Transverse colon (tissue), 4 donors: ENCODE data around the gene HFM1. TPM values are rescaled to one million over a fixed set of nuclear protein-coding genes. Genes with fewer than 3 reads are reported as not detected.
A peak's percentile ranks its signal among the peaks of the same experiment; 100 is the strongest.

ENCODE experiments used
- DNase-seq: peaks from one replicate; pipeline ENCODE4 v3.0.0-alpha.2; 2019
- H3K27ac ChIP-seq, 4 donors: fragments of 200-600 bp; sonication (generic); 2 replicates each; pipeline ENCODE4 v1.5.1; 2016 to 2018; ENCODE audit warnings: inconsistent platforms in 4 of 4
- H3K27me3 ChIP-seq: fragments of 200-600 bp; sonication (generic); 2 replicates; pipeline ENCODE4 v1.5.1; 2017; ENCODE audit warnings: inconsistent platforms
- H3K36me3 ChIP-seq, 4 donors: fragments of 200-600 bp; sonication (generic); 2 replicates each; pipeline ENCODE4 v1.5.1; 2017 to 2019; ENCODE audit warnings: inconsistent platforms in 4 of 4
- H3K4me1 ChIP-seq, 4 donors: fragments of 200-600 bp; sonication (generic); 2 replicates each; pipeline ENCODE4 v1.5.1; 2017 to 2020; ENCODE audit warnings: inconsistent platforms in 4 of 4
- H3K4me3 ChIP-seq, 4 donors: fragments of 200-600 bp; sonication (generic); 1 replicate in 1 of 4; 2 replicates in 3 of 4; pipeline versions ENCODE4 v1.5.1 to v1.6.1; 2017 to 2019; ENCODE audit warnings: inconsistent platforms in 4 of 4
- H3K9me3 ChIP-seq, 2 donors: fragments of 200-600 bp; sonication (generic); 2 replicates each; pipeline ENCODE4 v1.5.1; 2017 to 2019; ENCODE audit warnings: inconsistent platforms in 2 of 2
- EP300 ChIP-seq: sonication (generic); formaldehyde crosslinking; IDR thresholded peaks from one replicate; pipeline ENCODE4 v1.6.1; 2017; ENCODE audit warnings: antibody characterized with exemption, low read depth
- POLR2A ChIP-seq: fragments of 450-650 bp; IDR thresholded peaks from one replicate; pipeline ENCODE4 v1.6.1; 2016; ENCODE audit warnings: antibody characterized with exemption, mild to moderate bottlenecking, moderate library complexity
- POLR2AphosphoS5 ChIP-seq, 3 donors: sonication (generic); formaldehyde crosslinking; IDR thresholded peaks; one replicate each; pipeline ENCODE4 v1.6.1; 2016; ENCODE audit warnings: antibody characterized with exemption in 3 of 3
- WGBS, 2 donors: methylation state at CpG; one replicate each; pipeline ENCODE4 v1.1.5; 2018; ENCODE audit warnings: low coverage in 1 of 2; 5-methylcytosine and 5-hydroxymethylcytosine counted together
- in situ Hi-C, 4 donors: fragments of 200-750 bp; cut with MboI; loops; one replicate each; pipeline versions ENCODE4 v1.15.0 to v1.15.1; 2017; ENCODE audit warnings: low sequenced_read_pairs in 3 of 4, low pct_ligation_motif_present in 1 of 4, low pct_unique_long_range_greater_than_20kb in 1 of 4
- intact Hi-C: fragments of 100-400 bp; cut with DNase I; formaldehyde crosslinking; loops from one replicate; pipeline ENCODE4 v1.15.1; 2023; ENCODE audit warnings: low total_unique reads
- total RNA-seq, 4 donors: library from RNA; depleted of rRNA; stranded (reverse); fragments of >200 nt; gene quantifications; one replicate each; pipeline ENCODE4 v1.1.0, GENCODE V29; 2016
- TF ChIP-seq, protein P1 (sequence below), 5 experiments: fragments of 200-600 bp in 3 of 5; fragments of 450-650 bp in 2 of 5; sonication (generic) in 3 of 5; IDR thresholded peaks; 1 replicate in 2 of 5; 2 replicates in 3 of 5; pipeline ENCODE4 v1.5.1; 2016 to 2017; ENCODE audit warnings: antibody characterized with exemption in 5 of 5, inconsistent platforms in 3 of 5, mild to moderate bottlenecking in 2 of 5, moderate library complexity in 1 of 5

HFM1 gene
- total RNA-seq, 4 donors from 2014 or later, result 0.14 to 30.7 (median 0.95) TPM; not detected in 1

DNA sequence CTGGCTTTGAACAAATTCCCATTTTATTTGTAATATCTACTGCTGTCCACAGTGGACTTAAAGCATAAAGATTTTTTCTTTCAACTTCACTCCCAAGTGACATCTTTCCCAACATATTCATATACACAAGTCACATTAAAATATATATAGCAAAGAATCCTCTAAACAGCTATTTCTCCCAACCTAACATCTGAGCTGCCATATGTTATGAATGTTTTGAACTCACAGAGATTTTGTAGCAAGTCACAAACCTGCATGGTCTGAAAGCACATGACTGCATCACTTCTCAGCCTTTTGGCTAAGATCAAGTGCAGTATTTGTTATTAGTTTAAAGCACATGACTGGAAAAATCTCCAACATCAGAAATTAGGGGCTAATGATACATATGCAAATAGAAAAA, 7.7 kb upstream of the HFM1 start:
- H3K4me3 ChIP-seq, result no peak overlapping the region
- in situ Hi-C loops, result no loop called here
- no peak for DNase-seq
- H3K9me3 ChIP-seq, result no peaks in the 10 kb centered on the region
- no peaks in the 10 kb centered on the region for H3K36me3 ChIP-seq
- no peaks in the 10 kb centered on the region for H3K27me3 ChIP-seq
- TF ChIP-seq EP300, result no peak
- TF ChIP-seq, protein P1, sequence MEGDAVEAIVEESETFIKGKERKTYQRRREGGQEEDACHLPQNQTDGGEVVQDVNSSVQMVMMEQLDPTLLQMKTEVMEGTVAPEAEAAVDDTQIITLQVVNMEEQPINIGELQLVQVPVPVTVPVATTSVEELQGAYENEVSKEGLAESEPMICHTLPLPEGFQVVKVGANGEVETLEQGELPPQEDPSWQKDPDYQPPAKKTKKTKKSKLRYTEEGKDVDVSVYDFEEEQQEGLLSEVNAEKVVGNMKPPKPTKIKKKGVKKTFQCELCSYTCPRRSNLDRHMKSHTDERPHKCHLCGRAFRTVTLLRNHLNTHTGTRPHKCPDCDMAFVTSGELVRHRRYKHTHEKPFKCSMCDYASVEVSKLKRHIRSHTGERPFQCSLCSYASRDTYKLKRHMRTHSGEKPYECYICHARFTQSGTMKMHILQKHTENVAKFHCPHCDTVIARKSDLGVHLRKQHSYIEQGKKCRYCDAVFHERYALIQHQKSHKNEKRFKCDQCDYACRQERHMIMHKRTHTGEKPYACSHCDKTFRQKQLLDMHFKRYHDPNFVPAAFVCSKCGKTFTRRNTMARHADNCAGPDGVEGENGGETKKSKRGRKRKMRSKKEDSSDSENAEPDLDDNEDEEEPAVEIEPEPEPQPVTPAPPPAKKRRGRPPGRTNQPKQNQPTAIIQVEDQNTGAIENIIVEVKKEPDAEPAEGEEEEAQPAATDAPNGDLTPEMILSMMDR (IDR thresholded peaks at IDR 0.05), result no peak
- TF ChIP-seq POLR2A, result no peak
- no peak for TF ChIP-seq POLR2AphosphoS5 (IDR thresholded peaks at IDR 0.05)
- intact Hi-C loops, result no loop called here
- H3K4me1 ChIP-seq, result peaks cover 0 to 6% (median 0%) of the 10 kb centered on the region in 4 donors
- H3K27ac ChIP-seq, result no peak overlapping the region

- peaks cover 0 to 12% (median 0%) of the 10 kb centered on the region in 4 donors for H3K4me1 ChIP-seq
- no peak overlapping the region for H3K4me3 ChIP-seq
- in situ Hi-C loops, result no loop called here
- WGBS, 2 donors, result 59 to 64% methylated on average over 7 of the region's 7 CpGs
- TF ChIP-seq, protein P1 (IDR thresholded peaks at IDR 0.05), result no peak
- TF ChIP-seq EP300 (no peak), POLR2AphosphoS5 (IDR thresholded peaks at IDR 0.05) (no peak), POLR2A (no peak)
- no peaks in the 10 kb centered on the region for H3K36me3 ChIP-seq
- H3K27me3 ChIP-seq, result peaks cover 35% of the 10 kb centered on the region
- no peak overlapping the region for H3K27ac ChIP-seq
- no peaks in the 10 kb centered on the region for H3K9me3 ChIP-seq
- intact Hi-C loops, result loop anchor here (10.0 kb wide), 2 partner anchors 88 to 122 kb away; no protein-coding TSS in a partner anchor
- no peak for DNase-seq
Observed at GRCh38 chr1:91406773-91407389, 2.2 kb upstream of the HFM1 start.

DNA sequence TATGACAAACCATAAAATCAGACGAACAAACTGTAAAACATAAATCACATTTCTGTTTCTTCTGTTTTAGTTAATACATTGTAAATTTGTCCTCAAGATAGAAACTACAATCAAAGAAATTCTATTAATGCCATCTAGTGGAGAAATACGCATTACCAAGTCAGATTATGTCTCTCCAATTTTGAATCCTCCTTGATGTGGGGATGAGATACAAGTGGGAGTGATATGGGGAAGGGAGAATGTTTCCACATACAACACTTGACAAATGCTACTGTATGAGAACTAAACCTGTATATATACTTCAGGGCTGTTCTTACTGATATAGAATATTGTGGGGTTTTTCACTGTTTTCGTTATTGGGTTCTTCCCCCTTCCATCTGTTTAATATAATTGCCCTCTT, 2.6 kb downstream of the HFM1 start:
- no peak overlapping the region for H3K27ac ChIP-seq
- no peaks in the 10 kb centered on the region for H3K36me3 ChIP-seq
- DNase-seq, result no peak
- intact Hi-C loops, result loop anchor here (10.0 kb wide), 2 partner anchors 93 to 117 kb away; no protein-coding TSS in a partner anchor
- no peak overlapping the region for H3K4me3 ChIP-seq
- H3K9me3 ChIP-seq, result no peaks in the 10 kb centered on the region
- peaks cover 35% of the 10 kb centered on the region for H3K27me3 ChIP-seq
- in situ Hi-C loops, result no loop called here
- TF ChIP-seq EP300, result no peak
- TF ChIP-seq, protein P1 (IDR thresholded peaks at IDR 0.05), result peak in 4 of 5 experiments; percentile 19 to 43 (median 36)
- no peak for TF ChIP-seq POLR2A
- WGBS, 2 donors, result 19 to 20% methylated on average over 3 of the region's 3 CpGs
- H3K4me1 ChIP-seq, result peaks cover 0 to 12% (median 0%) of the 10 kb centered on the region in 4 donors

- 73 to 78% methylated on average over 5 to 6 of the region's 6 CpGs for WGBS, 2 donors
- TF ChIP-seq POLR2AphosphoS5 (IDR thresholded peaks at IDR 0.05) (no peak), EP300 (no peak), POLR2A (no peak)
- TF ChIP-seq, protein P1 (IDR thresholded peaks at IDR 0.05), result no peak
- Histone ChIP-seq H3K36me3 (no peaks in the 10 kb centered on the region), H3K4me3 (no peak overlapping the region), H3K27me3 (peaks cover 31% of the 10 kb centered on the region), H3K9me3 (no peaks in the 10 kb centered on the region), H3K4me1 (peaks cover 0 to 12% (median 0%) of the 10 kb centered on the region in 4 donors), H3K27ac (no peak overlapping the region)
- intact Hi-C loops, result loop anchor here (10.0 kb wide), 2 partner anchors 95 to 115 kb away; no protein-coding TSS in a partner anchor
- in situ Hi-C loops, result no loop called here
- no peak for DNase-seq
Observed at GRCh38 chr1:91400133-91400725, 4.4 kb downstream of the HFM1 start.
